Upper lobe of left lung (tissue), 6 donors: Measurements from ENCODE around the gene SHISAL1. TPM values are rescaled to one million over a fixed set of nuclear protein-coding genes. Genes with fewer than 3 reads are reported as not detected.
"Not testable (repeated sequence)": the region's sequence is repeated elsewhere in the genome, so short reads cannot be mapped to it uniquely, and the experiment has no call there.

Experiments
- ATAC-seq, 2 donors: fragments of 200-7000 bp; cut with Tn5 transposase; one replicate each; pipeline ENCODE4 v1.9.1; 2022; ENCODE audit warnings: mild to moderate bottlenecking in 2 of 2, moderate library complexity in 2 of 2; ENCODE audit not compliant: low FRiP score in 2 of 2
- DNase-seq, 2 donors: peaks; one replicate each; pipeline ENCODE4 v3.0.0-alpha.2; 2019 to 2020
- H3K27ac ChIP-seq, 4 donors: fragments of 200-600 bp; sonication (generic); one replicate each; pipeline ENCODE4 v1.5.1; 2016 to 2019
- H3K27me3 ChIP-seq, 4 donors: fragments of 200-600 bp; sonication (generic); one replicate each; pipeline ENCODE4 v1.5.1; 2017 to 2019
- H3K36me3 ChIP-seq, 4 donors: fragments of 200-600 bp; sonication (generic); one replicate each; pipeline ENCODE4 v1.5.1; 2016 to 2019
- H3K4me1 ChIP-seq, 4 donors: fragments of 200-600 bp; sonication (generic); one replicate each; pipeline ENCODE4 v1.5.1; 2018 to 2019
- H3K4me3 ChIP-seq, 4 donors: fragments of 200-600 bp; sonication (generic); one replicate each; pipeline ENCODE4 v1.5.1; 2017 to 2019; ENCODE audit warnings: mild to moderate bottlenecking in 2 of 4, moderate library complexity in 1 of 4
- H3K9me3 ChIP-seq, 4 donors: fragments of 200-600 bp; sonication (generic); one replicate each; pipeline ENCODE4 v1.5.1; 2018 to 2019
- EP300 ChIP-seq, 4 donors: sonication (generic); formaldehyde crosslinking; IDR thresholded peaks; one replicate each; pipeline ENCODE4 v1.5.1; 2017; ENCODE audit warnings: antibody characterized with exemption in 4 of 4, control low read depth in 2 of 4
- POLR2A ChIP-seq, 4 donors: fragments of 450-650 bp; IDR thresholded peaks; one replicate each; pipeline ENCODE4 v1.5.1; 2016 to 2017; ENCODE audit warnings: antibody characterized with exemption in 4 of 4, mild to moderate bottlenecking in 2 of 4
- POLR2AphosphoS5 ChIP-seq, 2 donors: sonication (generic); formaldehyde crosslinking; IDR thresholded peaks; one replicate each; pipeline ENCODE4 v1.5.1; 2017; ENCODE audit warnings: antibody characterized with exemption in 2 of 2
- WGBS, 2 donors: methylation state at CpG; one replicate each; pipeline ENCODE4 v1.1.5; 2017 to 2018; 5-methylcytosine and 5-hydroxymethylcytosine counted together
- total RNA-seq, 6 donors: library from RNA; depleted of rRNA in 4 of 6; stranded (reverse); fragments of >200 nt in 4 of 6; gene quantifications; one replicate each; pipeline versions ENCODE4 v1.1.0 to v1.2.1, GENCODE V29; 2016 to 2021
- TF ChIP-seq, protein P1 (sequence below), 6 experiments: fragments of 450-650 bp in 4 of 6; fragments of 200-600 bp in 2 of 6; sonication (generic) in 2 of 6; IDR thresholded peaks; one replicate each; pipeline ENCODE4 v1.5.1; 2016 to 2019; ENCODE audit warnings: antibody characterized with exemption in 6 of 6
- donor health status: DM: no; HTN: no; CAD: no; lungs with moderate emphysema.
- donor health status: DM: no; HTN: yes; CAD: no; lungs with severe emphysema.

SHISAL1 gene
- total RNA-seq, 6 donors from 2014 or later: 0.11 to 1.0 (median 0.20) TPM; not detected in 1

DNA sequence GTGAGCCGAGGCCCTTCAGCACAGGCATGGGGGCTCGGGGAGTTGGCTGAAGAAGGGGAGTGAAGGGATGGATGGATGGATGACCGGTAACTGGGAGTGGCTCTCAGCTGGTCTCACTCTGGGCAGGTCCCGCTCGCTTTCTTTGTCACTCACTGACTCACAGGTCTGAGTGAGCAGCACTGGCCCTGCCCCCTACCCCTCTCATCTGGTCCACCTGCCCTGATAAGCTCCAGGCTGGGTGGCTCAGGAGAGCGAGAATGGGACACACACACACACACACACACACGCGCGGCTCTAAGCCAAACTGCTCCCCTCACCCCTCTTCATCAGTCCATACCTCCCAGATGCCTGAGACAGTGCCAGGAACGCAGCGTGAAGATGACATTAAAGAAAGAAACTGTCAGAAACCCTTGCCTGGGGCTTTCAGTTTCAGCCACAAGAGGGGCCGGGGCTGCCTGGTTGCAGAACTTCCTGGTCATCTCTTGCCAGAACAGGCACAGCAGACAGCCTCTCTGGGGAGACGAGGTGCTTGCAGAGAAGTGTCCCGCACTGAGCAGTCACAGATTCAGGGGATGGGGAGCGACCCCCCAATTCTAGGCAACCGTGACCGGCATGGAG lies 16.5 kb upstream of the SHISAL1 start:
- H3K27me3 ChIP-seq: peaks cover 0 to 32% (median 21%) of the 10 kb centered on the region in 4 donors
- WGBS, 2 donors: 52 to 69% methylated on average over 10 to 17 of the region's 17 CpGs
- ATAC-seq (no peak), DNase-seq (peak in 1 of 2 donors; percentile 34)
- no peak overlapping the region for H3K27ac ChIP-seq
- peaks cover 8 to 50% (median 22%) of the 10 kb centered on the region in 4 donors for H3K4me1 ChIP-seq
- H3K9me3 ChIP-seq: no peaks in the 10 kb centered on the region
- TF ChIP-seq, protein P1, sequence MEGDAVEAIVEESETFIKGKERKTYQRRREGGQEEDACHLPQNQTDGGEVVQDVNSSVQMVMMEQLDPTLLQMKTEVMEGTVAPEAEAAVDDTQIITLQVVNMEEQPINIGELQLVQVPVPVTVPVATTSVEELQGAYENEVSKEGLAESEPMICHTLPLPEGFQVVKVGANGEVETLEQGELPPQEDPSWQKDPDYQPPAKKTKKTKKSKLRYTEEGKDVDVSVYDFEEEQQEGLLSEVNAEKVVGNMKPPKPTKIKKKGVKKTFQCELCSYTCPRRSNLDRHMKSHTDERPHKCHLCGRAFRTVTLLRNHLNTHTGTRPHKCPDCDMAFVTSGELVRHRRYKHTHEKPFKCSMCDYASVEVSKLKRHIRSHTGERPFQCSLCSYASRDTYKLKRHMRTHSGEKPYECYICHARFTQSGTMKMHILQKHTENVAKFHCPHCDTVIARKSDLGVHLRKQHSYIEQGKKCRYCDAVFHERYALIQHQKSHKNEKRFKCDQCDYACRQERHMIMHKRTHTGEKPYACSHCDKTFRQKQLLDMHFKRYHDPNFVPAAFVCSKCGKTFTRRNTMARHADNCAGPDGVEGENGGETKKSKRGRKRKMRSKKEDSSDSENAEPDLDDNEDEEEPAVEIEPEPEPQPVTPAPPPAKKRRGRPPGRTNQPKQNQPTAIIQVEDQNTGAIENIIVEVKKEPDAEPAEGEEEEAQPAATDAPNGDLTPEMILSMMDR (IDR thresholded peaks at IDR 0.05): no peak
- TF ChIP-seq EP300 (IDR thresholded peaks at IDR 0.05) (no peak), POLR2A (IDR thresholded peaks at IDR 0.05) (no peak), POLR2AphosphoS5 (IDR thresholded peaks at IDR 0.05) (no peak)
- no peak overlapping the region for H3K4me3 ChIP-seq
- H3K36me3 ChIP-seq: no peaks in the 10 kb centered on the region

DNA sequence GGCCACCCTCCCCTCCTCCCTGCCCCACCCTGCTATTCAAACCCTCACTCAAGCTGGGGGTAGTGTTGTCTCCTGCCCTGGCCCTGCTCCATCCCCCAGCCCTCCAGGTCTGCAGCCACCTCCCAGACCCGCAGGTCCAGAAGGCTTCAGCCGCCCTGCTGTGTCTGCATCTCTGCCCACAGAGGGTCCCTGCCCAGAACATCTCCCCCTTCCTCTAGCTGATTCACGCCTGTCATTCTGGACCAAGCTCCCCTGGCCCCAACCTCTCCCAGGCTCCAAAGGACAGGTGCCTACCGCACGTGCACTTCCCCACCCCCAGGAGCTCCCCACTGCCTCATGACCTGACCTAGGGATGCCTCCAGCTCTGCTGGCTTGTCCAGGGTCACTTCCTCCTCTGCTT lies 16.0 kb upstream of the SHISAL1 start:
- H3K36me3 ChIP-seq: no peaks in the 10 kb centered on the region
- TF ChIP-seq POLR2A (IDR thresholded peaks at IDR 0.05) (no peak), EP300 (IDR thresholded peaks at IDR 0.05) (no peak), POLR2AphosphoS5 (IDR thresholded peaks at IDR 0.05) (no peak)
- TF ChIP-seq, protein P1 (IDR thresholded peaks at IDR 0.05): no peak
- peaks cover 8 to 50% (median 22%) of the 10 kb centered on the region in 4 donors for H3K4me1 ChIP-seq
- WGBS, 2 donors: 59 to 64% methylated on average over 3 to 5 of the region's 5 CpGs
- ATAC-seq (no peak), DNase-seq (no peak)
- H3K9me3 ChIP-seq: no peaks in the 10 kb centered on the region
- H3K27me3 ChIP-seq: peaks cover 0 to 32% (median 21%) of the 10 kb centered on the region in 4 donors
- no peak overlapping the region for H3K4me3 ChIP-seq
- H3K27ac ChIP-seq: no peak overlapping the region

DNA sequence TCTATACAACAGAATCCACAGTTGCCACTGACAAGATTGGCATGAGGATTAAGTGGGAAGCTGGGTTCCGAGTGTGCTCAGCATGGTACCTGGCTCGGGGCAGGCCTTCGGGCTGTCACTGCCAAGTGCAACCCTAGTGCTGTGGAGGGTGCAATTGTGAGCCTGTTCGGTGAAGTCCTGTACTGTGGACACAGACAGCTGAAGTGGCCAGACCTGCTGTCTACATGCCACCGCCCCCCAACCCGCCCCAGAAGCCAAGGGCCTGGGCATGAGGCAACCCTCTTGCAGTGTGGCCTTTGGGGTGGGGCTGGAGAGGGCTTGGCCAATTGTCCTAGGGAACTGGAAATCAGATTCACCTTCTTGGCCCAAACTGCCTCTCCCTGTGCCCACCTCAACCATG lies 15.6 kb upstream of the SHISAL1 start:
- no peak for TF ChIP-seq POLR2AphosphoS5 (IDR thresholded peaks at IDR 0.05)
- TF ChIP-seq, protein P1 (IDR thresholded peaks at IDR 0.05): no peak
- no peak for TF ChIP-seq POLR2A (IDR thresholded peaks at IDR 0.05)
- no peak for TF ChIP-seq EP300 (IDR thresholded peaks at IDR 0.05)
- Histone ChIP-seq H3K36me3 (no peaks in the 10 kb centered on the region), H3K9me3 (no peaks in the 10 kb centered on the region), H3K27me3 (peaks cover 0 to 31% (median 20%) of the 10 kb centered on the region in 4 donors), H3K4me1 (peaks cover 8 to 50% (median 22%) of the 10 kb centered on the region in 4 donors), H3K4me3 (no peak overlapping the region), H3K27ac (no peak overlapping the region)
- WGBS, 2 donors: 60 to 87% methylated on average over 3 to 6 of the region's 6 CpGs
- ATAC-seq (peak in 1 of 2 donors; percentile 75), DNase-seq (peak in 1 of 2 donors; percentile 87)

DNA sequence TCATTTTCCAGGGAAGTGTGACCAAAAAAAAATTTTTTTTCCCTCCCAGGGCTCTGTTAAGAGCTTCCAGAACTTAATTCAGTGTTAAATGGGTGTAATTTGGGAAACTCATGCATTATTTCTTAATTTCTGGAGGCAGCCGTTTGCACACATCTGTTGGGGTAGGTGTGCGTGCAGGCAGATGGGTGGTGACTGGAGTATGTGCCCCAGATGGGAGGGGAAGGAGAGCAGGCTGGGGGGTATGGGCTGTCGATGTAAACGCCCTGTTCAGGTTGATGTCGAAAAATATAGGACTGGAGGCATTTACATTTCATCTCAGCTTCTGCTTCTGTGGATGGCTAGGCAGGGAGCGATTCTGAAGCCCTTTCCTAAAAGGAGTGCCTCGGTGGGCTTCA lies 13.7 kb upstream of the SHISAL1 start:
- Histone ChIP-seq H3K27ac (no peak overlapping the region), H3K27me3 (peaks cover 0 to 20% (median 14%) of the 10 kb centered on the region in 4 donors), H3K36me3 (no peaks in the 10 kb centered on the region), H3K4me1 (peaks cover 8 to 43% (median 22%) of the 10 kb centered on the region in 4 donors), H3K4me3 (peak overlapping the region in 3 of 4 donors; percentile 41 to 60 (median 50)), H3K9me3 (no peaks in the 10 kb centered on the region)
- ATAC-seq (no peak), DNase-seq (no peak)
- TF ChIP-seq POLR2A (IDR thresholded peaks at IDR 0.05) (no peak), EP300 (IDR thresholded peaks at IDR 0.05) (no peak)
- WGBS, 2 donors: 78 to 88% methylated on average over 7 of the region's 7 CpGs

DNA sequence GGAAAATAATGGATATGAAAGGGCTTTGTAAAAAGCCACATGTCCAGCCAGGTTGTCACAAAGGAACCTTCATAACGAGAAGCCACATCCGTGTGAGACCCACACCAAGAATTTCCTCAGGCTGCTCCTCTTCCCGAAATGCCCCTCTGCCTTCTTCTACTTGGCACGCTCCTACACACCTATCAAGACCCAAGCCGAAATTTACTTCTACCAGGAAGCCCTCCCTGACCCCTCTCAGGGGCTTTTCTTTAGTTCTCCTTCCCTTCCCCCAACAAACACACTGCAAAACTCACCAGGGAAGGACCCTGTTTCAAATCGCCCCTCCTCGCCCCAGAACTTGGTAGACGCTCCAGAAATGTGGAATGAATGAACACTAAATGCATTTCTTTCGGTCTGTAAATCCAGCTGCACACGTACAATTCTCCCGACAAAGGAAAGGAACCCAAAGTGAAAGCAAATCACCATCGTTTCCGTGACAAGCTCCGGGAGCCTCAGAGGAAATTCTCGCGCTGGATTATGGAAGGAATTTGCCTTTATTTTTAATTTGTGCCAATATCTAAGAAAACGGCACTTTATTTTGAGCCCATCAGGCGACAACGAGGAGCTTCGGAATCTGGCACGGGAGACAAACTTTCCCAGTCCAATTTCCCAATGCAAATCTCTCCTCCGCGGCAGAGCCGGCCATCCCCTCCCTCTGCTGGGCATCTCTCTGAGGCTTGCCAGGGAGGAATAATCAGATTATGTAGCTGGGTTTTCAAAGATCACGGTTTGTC lies 13.2 kb upstream of the SHISAL1 start:
- H3K36me3 ChIP-seq: no peaks in the 10 kb centered on the region
- WGBS, 2 donors: 15 to 16% methylated on average over 25 of the region's 25 CpGs
- peak overlapping the region in 3 of 4 donors; percentile 41 to 60 (median 50) for H3K4me3 ChIP-seq
- H3K9me3 ChIP-seq: no peaks in the 10 kb centered on the region
- TF ChIP-seq, protein P1 (IDR thresholded peaks at IDR 0.05): no peak
- TF ChIP-seq POLR2AphosphoS5 (IDR thresholded peaks at IDR 0.05) (no peak), EP300 (IDR thresholded peaks at IDR 0.05) (no peak), POLR2A (IDR thresholded peaks at IDR 0.05) (no peak)
- DNase-seq (no peak), ATAC-seq (peak in 1 of 2 donors; percentile 25)
- peaks cover 4 to 37% (median 18%) of the 10 kb centered on the region in 4 donors for H3K4me1 ChIP-seq
- no peak overlapping the region for H3K27ac ChIP-seq
- peaks cover 0 to 14% (median 9%) of the 10 kb centered on the region in 4 donors for H3K27me3 ChIP-seq

DNA sequence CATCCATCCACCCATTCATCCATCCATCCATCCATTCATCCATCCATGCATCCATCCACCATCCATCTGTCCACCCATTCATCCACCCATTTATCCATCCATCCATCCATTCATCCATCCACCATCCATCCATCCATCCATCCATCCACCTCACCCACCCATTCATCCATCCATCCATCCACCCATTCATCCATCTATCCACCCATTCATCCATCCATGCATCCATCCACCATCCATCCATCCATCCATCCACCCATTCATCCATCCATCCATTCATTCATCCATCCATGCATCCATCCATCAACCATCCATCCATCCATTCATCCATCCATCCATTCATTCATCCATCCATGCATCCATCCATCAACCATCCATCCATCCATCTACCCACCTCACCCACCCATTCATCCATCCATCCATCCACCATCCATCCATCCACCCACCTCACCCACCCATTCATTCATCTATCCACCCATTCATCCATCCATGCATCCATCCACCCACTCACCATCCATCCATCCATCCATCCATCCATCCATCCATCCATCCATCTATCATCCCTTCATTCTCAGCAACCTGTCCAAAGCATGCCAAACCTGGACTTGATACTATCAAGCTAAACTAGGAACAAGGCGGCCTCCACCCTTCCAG lies 10.5 kb upstream of the SHISAL1 start:
- H3K27ac ChIP-seq, H3K4me3 ChIP-seq, H3K27me3 ChIP-seq, H3K9me3 ChIP-seq, DNase-seq, H3K36me3 ChIP-seq, ATAC-seq: not testable (repeated sequence)
- peaks cover 3 to 13% (median 5%) of the 10 kb centered on the region in 4 donors for H3K4me1 ChIP-seq
- 96 to 100% methylated on average over 1 of the region's 1 CpG for WGBS, 2 donors
